Stimulated activated CD4-positive, alpha-beta T cell treated with anti-CD3 and anti-CD28 coated beads, Interleukin-4, amount 100 ng/mL, for 48 hours (primary cell): ENCODE results near the gene REPIN1.

Experiments used
- DNase-seq, 2 donors: peaks; one replicate each; pipeline ENCODE4 v3.0.0-alpha.2; 2020; ENCODE audit warnings: low read depth in 2 of 2

Gene REPIN1

DNA sequence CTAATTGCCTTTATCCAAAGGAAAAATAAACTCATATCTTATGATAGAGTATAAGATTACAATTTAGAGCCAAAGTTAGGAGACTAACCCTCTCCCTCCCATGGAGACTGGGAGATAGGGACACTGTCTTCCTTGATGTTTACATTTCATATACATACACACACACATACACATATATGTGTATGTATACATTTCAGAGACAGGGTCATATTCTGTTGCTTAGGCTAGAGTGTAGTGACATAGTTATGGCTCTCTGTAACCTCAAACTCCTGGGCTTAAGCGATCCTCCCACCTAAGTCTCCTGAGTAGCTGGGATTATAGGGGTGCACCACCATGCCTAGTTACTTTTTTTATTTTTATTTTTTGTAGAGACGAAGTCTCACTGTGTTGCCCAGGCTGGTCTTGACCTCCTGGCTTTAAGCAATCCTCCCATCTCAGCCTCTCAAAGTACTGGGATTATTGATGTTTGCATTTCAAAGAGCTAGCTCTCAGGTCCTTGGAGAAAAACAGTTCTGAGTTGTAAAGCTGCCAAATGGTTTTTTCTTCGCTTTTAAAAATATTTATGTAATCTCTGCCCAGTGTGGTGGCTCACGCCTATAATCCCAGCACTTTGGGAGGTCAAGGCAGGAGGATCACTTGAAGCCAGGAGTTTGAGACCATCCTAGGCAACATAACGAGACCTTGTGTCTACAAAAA is 8.1 kb upstream of the REPIN1 start:
- DNase-seq, result no peak

DNA sequence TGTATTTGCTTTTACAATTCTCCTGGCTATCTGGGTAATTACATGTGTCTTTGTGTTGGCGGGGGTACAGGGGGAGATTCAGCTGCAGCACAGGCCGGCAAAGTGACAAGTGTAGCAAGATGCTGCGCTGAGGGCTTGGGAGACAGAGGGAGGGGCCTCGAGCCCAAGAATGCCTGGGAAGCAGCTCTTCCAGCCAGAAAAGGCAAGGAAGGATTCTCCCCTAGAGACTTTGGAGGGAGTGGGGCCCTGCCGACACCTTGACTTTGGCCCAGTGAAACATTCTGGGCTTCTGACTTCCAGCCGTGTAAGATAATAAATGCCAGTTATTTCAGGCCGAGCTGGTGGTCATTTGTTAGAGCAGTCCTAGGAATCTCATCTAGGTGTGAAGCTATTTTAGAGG is 7.2 kb upstream of the REPIN1 start:
- DNase-seq, result no peak

DNA sequence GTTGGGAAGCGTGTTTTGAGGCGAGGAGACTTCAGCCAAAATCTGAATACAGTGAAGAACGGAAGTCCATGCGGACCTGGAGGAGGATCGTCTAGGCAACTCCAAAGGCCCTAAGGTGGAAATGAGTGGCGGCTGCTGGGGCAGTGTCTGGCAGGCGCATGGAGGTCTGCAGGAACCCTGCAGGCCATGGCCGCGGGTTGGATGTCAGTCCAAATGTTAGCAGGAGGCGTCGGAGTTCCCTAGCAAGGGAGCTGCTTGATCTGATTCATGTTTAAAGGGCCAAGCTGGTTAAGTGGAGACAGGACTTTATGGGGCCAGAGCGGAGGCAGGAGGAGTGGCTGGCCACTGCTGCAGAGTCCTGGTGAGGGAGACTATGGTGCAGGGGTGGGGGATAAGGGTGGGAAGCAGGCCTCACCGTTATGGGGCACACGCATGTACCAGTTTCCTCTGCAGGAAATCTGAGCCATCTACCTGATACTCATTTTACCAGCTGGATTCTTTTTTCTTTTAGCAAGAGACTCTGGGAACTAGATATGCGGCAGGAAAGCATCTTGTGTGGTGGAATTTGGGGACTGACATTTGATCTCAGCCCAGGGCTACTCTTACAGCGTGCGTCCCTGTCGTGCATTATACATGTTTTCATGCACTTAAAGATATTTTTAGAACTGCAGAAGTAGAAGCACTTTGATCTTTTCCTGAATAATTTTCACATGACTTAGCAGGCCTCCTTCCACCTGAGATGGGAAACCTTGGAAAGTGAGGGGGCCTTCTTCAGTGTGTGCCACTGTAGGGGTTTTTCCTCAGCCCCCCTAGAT is 6.6 kb upstream of the REPIN1 start:
- DNase-seq, result no peak

- DNase-seq, result no peak
Observed at GRCh38 chr7:150363370-150363769, 5.3 kb upstream of the REPIN1 start.

GRCh38 chr7:150363872-150364271 is 4.8 kb upstream of the REPIN1 start:
- no peak for DNase-seq

DNA sequence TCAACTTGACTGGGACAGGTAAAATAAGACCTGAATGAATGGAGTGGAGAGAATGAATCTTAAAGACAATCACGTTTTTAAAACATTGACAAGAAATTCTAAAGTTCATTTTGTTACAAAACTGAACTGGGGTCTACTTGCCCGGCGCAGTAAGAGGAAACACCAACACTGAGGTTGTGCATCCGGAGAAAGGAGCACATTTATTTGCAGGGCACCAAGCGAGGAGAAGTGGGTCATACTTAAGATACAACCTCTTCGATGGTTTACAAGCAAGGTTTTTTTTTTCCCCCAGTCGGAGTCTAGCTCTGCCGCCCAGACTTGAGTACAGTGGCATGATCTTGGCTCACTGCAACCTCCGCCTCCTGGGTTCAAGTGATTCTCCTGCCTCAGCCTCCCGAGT is 3.4 kb upstream of the REPIN1 start:
- DNase-seq, result no peak

DNA sequence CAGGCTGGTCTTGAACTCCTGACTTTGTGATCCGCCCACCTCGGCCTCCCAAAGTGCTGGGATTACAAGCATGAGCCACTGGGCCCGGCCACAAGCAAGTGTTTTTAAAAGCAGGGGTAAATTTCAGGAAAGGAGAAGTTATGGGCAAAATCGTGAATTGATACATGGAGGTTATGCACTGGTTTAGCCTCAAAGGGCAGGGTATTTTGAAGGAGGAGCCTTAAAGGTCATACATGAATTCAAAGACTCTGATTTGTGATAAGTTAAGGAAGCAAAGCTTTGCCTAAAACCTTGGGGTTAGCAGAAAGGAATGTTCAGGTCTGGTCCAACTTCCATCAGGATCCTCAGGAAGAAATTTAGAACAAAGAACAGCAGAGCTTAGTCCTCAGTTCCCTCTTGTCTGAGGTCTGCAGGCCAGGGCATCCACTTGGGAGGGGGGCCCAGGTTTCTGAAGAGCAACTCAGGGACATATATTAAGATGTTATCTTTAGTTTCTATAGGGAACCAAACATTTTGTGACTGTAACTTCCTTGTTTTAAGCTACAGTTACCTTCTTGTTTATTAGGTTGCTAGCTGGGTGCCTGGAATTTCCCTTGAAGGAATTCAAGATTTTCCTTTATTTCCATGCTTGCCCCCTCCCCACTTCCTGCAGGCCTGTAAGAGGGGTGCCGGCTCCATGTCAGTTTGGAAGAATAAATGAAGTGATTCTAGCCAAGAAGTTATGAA is 2.8 kb upstream of the REPIN1 start:
- no peak for DNase-seq

DNA sequence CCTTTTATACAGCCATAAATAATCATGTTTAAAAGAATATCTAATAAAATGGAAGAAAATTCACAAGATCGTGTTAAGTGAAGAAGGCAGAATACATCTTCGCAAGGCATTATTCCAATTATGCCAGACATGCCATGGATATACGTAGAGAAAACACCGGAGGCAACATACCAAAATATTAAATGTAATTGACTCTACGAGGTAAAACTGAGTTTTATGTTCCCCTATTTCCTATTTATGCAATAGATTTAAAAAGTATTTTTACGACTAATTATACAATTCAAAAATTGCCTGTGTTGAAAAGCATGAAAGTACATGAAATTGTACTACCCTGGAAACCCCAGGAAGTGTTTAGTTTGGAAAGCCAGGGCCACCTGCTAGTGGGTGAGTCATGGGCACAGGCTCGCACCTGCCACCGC is 936 bp upstream of the REPIN1 start:
- no peak for DNase-seq

- no peak for DNase-seq
Observed at GRCh38 chr7:150368884-150369747, 494 bp downstream of the REPIN1 start.

GRCh38 chr7:150369748-150370501 is 1.3 kb downstream of the REPIN1 start:
- no peak for DNase-seq

GRCh38 chr7:150370612-150371071 is 2.0 kb downstream of the REPIN1 start:
- no peak for DNase-seq

DNA sequence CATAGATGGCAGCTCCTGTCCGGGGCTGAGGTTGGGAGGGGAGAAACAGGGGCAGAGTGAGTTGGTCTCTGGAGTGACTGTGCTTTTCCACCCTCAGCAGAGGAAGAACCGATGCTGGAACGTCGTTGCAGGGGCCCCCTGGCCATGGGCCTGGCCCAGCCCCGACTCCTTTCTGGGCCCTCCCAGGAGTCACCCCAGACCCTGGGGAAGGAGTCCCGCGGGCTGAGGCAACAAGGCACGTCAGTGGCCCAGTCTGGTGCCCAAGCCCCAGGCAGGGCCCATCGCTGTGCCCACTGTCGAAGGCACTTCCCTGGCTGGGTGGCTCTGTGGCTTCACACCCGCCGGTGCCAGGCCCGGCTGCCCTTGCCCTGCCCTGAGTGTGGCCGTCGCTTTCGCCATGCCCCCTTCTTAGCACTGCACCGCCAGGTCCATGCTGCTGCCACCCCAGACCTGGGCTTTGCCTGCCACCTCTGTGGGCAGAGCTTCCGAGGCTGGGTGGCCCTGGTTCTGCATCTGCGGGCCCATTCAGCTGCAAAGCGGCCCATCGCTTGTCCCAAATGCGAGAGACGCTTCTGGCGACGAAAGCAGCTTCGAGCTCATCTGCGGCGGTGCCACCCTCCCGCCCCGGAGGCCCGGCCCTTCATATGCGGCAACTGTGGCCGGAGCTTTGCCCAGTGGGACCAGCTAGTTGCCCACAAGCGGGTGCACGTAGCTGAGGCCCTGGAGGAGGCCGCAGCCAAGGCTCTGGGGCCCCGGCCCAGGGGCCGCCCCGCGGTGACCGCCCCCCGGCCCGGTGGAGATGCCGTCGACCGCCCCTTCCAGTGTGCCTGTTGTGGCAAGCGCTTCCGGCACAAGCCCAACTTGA is 2.7 kb downstream of the REPIN1 start:
- no peak for DNase-seq

DNA sequence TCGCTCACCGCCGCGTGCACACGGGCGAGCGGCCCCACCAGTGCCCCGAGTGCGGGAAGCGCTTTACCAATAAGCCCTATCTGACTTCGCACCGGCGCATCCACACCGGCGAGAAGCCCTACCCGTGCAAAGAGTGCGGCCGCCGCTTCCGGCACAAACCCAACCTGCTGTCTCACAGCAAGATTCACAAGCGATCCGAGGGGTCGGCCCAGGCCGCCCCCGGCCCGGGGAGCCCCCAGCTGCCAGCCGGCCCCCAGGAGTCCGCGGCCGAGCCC is 3.3 kb downstream of the REPIN1 start:
- DNase-seq, result no peak

DNA sequence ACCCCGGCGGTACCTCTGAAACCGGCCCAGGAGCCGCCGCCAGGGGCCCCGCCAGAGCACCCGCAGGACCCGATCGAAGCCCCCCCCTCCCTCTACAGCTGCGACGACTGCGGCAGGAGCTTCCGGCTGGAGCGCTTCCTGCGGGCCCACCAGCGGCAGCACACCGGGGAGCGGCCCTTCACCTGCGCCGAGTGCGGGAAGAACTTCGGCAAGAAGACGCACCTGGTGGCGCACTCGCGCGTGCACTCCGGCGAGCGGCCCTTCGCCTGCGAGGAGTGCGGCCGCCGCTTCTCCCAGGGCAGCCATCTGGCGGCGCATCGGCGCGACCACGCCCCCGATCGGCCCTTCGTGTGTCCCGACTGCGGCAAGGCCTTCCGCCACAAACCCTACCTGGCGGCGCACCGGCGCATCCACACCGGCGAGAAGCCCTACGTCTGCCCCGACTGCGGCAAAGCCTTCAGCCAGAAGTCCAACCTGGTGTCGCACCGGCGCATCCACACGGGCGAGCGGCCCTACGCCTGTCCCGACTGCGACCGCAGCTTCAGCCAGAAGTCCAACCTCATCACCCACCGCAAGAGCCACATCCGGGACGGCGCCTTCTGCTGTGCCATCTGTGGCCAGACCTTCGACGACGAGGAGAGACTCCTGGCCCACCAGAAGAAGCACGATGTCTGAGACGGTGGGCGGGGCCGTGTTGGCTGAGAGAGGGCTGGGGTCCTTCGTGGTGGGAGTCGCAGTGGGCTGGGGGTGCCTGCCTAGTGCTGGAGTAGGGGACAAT is 3.8 kb downstream of the REPIN1 start:
- no peak for DNase-seq

GRCh38 chr7:150373049-150373801 is 4.6 kb downstream of the REPIN1 start:
- no peak for DNase-seq

- no peak for DNase-seq
Observed at GRCh38 chr7:150374026-150374425, 5.4 kb downstream of the REPIN1 start.

- no peak for DNase-seq
Observed at GRCh38 chr7:150374472-150374871, 5.8 kb downstream of the REPIN1 start.

- no peak for DNase-seq
Observed at GRCh38 chr7:150375662-150376521, 7.3 kb downstream of the REPIN1 start.
